HG02759 (cell line): ENCODE data around the gene ZKSCAN2.

ENCODE experiments used
- ATAC-seq: cut with Tn5 transposase; IDR thresholded peaks from one replicate; pipeline ENCODE4 v1.9.1; 2021; ENCODE audit warnings: mild to moderate bottlenecking, moderate library complexity; ENCODE audit not compliant: unreplicated experiment

The ZKSCAN2 gene

GRCh38 chr16:25224731-25225319 is 32.8 kb downstream of the ZKSCAN2 start:
- no peak for ATAC-seq

- no peak for ATAC-seq
Observed at GRCh38 chr16:25223964-25224363, 33.7 kb downstream of the ZKSCAN2 start.

- ATAC-seq, result no peak
Observed at GRCh38 chr16:25222959-25223358, 34.7 kb downstream of the ZKSCAN2 start.

- ATAC-seq, result no peak
Observed at GRCh38 chr16:25219070-25219737, 38.4 kb downstream of the ZKSCAN2 start.

GRCh38 chr16:25217921-25218320 is 39.7 kb downstream of the ZKSCAN2 start:
- no peak for ATAC-seq

GRCh38 chr16:25217112-25217511 is 40.5 kb downstream of the ZKSCAN2 start:
- ATAC-seq, result no peak

- ATAC-seq, result no peak
Observed at GRCh38 chr16:25213709-25214397, 43.8 kb downstream of the ZKSCAN2 start.

- no peak for ATAC-seq
Observed at GRCh38 chr16:25212636-25213035, 45.0 kb downstream of the ZKSCAN2 start.

GRCh38 chr16:25210758-25211157 is 46.9 kb downstream of the ZKSCAN2 start:
- ATAC-seq, result no peak

- no peak for ATAC-seq
Observed at GRCh38 chr16:25199457-25199856, 58.2 kb downstream of the ZKSCAN2 start.

- no peak for ATAC-seq
Observed at GRCh38 chr16:25198021-25198420, 59.6 kb downstream of the ZKSCAN2 start.

GRCh38 chr16:25194273-25194878 is 63.3 kb downstream of the ZKSCAN2 start:
- no peak for ATAC-seq

- ATAC-seq, result no peak
Observed at GRCh38 chr16:25192096-25192495, 65.5 kb downstream of the ZKSCAN2 start.

GRCh38 chr16:25189305-25189704 is 68.3 kb downstream of the ZKSCAN2 start:
- ATAC-seq, result no peak

- no peak for ATAC-seq
Observed at GRCh38 chr16:25187491-25187795, 70.2 kb downstream of the ZKSCAN2 start.
